GM13976 (cell line): ENCODE data around the gene RIPK4.

ENCODE experiments used
- DNase-seq: peaks from one replicate; pipeline ENCODE4 v3.0.0; 2012; ENCODE audit warnings: low spot score
- in situ Hi-C: fragments of 300-500 bp; cut with MboI; formaldehyde crosslinking; loops from one replicate; pipeline ENCODE4 v1.12.0; 2022; ENCODE audit warnings: low sequenced_read_pairs, mixed read lengths, inconsistent platforms; ENCODE audit not compliant: unreplicated experiment
- TF ChIP-seq, protein P1 (sequence below): IDR thresholded peaks from 2 replicates; pipeline ENCODE4 v1.5.1; 2012; ENCODE audit warnings: borderline replicate concordance, mild to moderate bottlenecking; ENCODE audit not compliant: insufficient read depth; ENCODE audit errors: extremely low read depth, missing control alignments, control extremely low read depth

Gene RIPK4

DNA sequence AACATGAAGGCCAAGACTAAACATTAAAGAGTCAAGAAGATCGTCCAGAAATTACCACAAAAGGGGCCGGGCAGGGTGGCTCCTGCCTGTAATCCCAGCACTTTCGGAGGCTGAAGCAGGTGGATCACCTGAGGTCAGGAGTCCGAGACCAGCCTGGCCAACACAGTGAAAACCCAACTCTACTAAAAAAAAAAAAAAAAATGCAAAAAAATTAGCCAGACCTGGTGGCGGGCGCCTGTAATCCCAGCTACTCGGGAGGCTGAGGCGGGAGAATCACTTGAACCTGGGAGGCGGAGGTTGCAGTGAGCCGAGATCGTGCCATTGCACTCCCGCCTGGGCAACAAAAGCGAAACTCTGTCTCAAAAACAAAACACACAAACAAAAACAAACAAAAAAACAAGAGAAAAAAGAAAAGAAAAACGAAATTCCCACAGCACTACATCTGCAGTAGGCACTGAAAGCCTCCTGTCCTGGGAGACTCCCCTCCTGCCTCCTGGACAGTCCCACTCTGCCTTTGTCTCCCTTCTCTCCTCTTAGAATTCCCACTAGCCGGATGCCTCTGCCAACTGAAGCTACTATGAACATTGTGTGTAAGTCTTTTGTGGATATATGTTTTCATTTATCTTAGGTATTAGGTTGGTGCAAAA is 17.7 kb upstream of the RIPK4 start:
- in situ Hi-C loops = no loop called here
- TF ChIP-seq, protein P1, sequence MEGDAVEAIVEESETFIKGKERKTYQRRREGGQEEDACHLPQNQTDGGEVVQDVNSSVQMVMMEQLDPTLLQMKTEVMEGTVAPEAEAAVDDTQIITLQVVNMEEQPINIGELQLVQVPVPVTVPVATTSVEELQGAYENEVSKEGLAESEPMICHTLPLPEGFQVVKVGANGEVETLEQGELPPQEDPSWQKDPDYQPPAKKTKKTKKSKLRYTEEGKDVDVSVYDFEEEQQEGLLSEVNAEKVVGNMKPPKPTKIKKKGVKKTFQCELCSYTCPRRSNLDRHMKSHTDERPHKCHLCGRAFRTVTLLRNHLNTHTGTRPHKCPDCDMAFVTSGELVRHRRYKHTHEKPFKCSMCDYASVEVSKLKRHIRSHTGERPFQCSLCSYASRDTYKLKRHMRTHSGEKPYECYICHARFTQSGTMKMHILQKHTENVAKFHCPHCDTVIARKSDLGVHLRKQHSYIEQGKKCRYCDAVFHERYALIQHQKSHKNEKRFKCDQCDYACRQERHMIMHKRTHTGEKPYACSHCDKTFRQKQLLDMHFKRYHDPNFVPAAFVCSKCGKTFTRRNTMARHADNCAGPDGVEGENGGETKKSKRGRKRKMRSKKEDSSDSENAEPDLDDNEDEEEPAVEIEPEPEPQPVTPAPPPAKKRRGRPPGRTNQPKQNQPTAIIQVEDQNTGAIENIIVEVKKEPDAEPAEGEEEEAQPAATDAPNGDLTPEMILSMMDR = no peak
- DNase-seq = no peak

DNA sequence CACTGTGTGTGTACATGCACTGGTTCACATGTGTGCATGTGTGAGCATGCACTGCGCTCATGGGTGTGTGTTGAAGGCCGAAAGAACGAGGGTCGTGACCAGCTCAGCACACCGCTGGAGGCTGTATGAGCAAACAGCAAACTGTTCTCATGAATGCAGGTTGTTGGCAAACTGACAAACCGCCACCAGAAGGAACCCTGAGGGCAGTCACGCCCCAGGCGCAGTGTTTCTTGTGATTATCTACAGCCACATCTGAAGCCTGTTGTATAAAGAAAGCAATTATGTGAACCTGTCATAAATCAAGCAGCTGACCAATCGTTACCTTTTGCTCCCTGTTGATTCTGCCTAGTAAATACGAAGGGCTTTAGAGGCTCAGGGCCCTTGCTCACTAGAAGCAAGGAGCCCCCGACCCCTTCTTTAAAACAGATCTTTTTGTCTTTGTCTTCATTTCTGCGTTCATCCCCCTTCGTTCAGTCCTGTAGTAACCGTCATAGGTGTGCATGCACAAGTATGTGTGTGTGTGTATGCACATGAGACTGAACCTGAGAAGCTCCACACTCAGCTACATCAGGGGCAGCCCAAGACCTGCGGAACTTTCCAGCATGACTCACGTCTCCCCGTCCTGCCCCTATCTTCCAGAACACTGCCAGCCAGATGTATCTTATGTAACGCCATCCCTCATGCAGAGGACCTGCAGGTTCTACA is 16.8 kb upstream of the RIPK4 start:
- in situ Hi-C loops = no loop called here
- DNase-seq = no peak
- TF ChIP-seq, protein P1 = no peak

DNA sequence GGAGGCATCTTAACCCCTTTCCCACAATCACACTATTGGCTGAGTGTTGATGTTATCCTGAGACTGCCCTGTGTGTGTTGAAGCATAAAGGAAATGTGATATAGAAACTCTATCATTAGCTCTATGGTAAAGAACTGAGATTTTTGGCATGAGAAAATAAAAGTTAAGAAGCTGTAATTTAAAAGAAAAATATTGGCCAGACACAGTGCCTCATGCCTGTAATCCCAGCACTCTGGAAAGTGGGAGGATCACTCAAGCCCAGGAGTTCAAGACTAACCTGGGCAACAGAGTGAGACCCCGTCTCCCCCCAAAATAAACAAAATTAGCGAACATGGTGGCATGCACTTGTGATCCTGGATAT is 14.2 kb upstream of the RIPK4 start:
- no peak for DNase-seq
- in situ Hi-C loops = no loop called here
- TF ChIP-seq, protein P1 = no peak

DNA sequence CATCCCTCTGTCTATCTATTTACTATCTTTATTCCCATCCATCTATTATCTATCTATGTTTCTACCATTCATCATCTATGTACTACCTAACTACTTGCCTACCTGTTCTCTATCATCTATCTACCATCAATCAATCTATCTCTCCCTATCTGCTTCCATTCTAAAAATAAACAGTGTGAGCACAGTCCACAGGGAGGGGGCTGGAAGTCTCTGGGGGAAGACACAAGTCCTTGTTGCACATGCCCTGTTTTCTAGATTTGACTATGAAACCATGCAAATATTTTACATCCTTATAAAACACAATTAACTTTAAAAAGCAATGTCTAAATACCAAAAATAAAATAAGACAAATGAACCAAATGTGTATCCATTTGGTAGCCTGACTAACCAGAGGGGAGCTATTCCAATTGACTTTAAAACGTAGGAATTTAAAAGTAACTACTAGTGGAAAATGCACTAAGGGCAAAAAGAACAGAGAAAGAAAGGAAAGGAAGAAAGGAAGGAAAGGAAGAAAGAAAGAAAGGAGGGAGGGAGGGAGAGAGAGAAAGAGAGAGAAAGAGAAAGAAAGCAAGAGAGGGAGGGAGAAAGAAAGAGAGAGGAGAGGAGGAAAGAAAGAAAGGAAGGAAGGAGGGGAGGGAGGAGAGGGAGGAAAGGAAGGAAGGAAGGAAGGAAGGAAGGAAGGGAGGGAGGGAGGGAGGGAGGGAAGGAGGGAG is 13.6 kb upstream of the RIPK4 start:
- in situ Hi-C loops = no loop called here
- DNase-seq = no peak
- TF ChIP-seq, protein P1 = no peak

DNA sequence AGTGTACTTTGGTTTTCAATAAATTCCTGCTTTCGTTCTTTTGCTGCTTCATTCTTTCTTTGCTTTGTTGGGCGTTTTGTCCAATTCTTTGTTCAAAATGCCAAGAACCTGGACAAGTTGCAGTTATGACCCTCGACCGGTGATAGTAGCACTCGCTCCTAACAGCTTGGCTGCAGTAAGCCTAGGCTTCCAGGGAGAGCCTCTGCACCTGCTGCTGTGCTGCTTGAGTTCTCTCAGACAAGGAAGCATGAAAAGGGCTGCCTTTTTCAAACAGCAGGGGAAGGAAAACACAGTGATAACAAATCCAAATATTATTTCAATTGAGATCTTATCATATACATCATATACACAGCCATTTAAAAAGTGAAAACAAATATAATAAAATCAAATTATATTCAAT is 12.8 kb upstream of the RIPK4 start:
- DNase-seq = no peak
- TF ChIP-seq, protein P1 = no peak
- in situ Hi-C loops = no loop called here

DNA sequence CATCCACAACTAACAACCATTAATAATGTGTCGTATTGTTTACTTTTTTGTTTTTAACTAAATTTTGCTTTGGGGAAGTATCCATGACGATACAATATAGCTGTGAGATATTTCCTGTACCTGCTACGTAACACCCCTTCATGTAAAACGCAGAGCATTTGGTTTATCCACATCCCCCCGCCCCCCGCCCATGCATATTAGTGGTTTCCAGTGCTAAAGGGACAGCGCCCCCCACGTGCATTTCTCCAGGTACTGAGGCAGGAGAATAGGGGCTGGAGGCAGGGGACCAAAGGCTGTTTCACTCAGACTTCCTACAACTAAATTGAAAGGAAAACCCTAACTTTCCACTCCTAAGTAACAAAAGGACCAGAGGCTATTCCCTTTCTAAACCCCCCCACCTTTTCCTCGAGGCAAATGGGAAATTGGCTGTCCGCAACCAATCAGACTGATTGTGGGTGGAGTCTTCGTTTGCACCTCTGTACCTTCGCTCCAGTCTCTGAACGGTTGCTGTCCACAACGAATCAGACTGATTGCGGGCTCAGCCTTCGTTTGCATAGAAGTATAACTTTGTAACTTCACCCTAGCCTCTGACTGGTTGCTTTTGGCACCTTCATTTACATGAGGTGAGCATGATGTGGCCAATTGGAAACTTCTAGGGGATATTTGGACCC is 12.2 kb upstream of the RIPK4 start:
- no peak for DNase-seq
- in situ Hi-C loops = no loop called here

More for the DNA sequence above, 12.2 kb upstream of the RIPK4 start:
- TF ChIP-seq, protein P1 = no peak
